Neural cell (in vitro differentiated cells): Measurements from ENCODE around the gene ERI2.

ENCODE experiments used
- EP300 ChIP-seq: fragments of 450-650 bp; conservative IDR thresholded peaks from 2 replicates; pipeline ENCODE4 v1.6.1; 2014; ENCODE audit warnings: antibody characterized with exemption, mild to moderate bottlenecking, moderate library complexity; ENCODE audit not compliant: poor library complexity, severe bottlenecking
- EZH2 ChIP-seq: fragments of 200-600, 300-800 bp; shearing (Covaris generic), sonication (generic); IDR thresholded peaks from 2 replicates; pipeline ENCODE4 v1.6.1; 2014; ENCODE audit warnings: antibody characterized with exemption, low read length, borderline replicate concordance, mild to moderate bottlenecking; ENCODE audit not compliant: insufficient read depth, poor library complexity, severe bottlenecking
- POLR2AphosphoS5 ChIP-seq: IDR thresholded peaks from 2 replicates; pipeline ENCODE4 v1.6.1; 2012
- RAD21 ChIP-seq: fragments of 450-650 bp; conservative IDR thresholded peaks from 2 replicates; pipeline ENCODE4 v1.6.1; 2014; ENCODE audit warnings: antibody characterized with exemption, mild to moderate bottlenecking, moderate library complexity
- SMC3 ChIP-seq: fragments of 450-650 bp; conservative IDR thresholded peaks from 2 replicates; pipeline ENCODE4 v1.6.1; 2014; ENCODE audit warnings: antibody characterized with exemption, mild to moderate bottlenecking, moderate library complexity; ENCODE audit not compliant: poor library complexity
- TF ChIP-seq, protein P1 (sequence below): fragments of 450-650 bp; IDR thresholded peaks from 2 replicates; pipeline ENCODE4 v1.5.1; 2014; ENCODE audit warnings: antibody characterized with exemption, mild to moderate bottlenecking, moderate library complexity; ENCODE audit not compliant: poor library complexity, severe bottlenecking
- TF ChIP-seq, protein P2 (sequence below): IDR thresholded peaks from 2 replicates; pipeline ENCODE4 v1.6.1; 2012; ENCODE audit warnings: borderline replicate concordance

DNA sequence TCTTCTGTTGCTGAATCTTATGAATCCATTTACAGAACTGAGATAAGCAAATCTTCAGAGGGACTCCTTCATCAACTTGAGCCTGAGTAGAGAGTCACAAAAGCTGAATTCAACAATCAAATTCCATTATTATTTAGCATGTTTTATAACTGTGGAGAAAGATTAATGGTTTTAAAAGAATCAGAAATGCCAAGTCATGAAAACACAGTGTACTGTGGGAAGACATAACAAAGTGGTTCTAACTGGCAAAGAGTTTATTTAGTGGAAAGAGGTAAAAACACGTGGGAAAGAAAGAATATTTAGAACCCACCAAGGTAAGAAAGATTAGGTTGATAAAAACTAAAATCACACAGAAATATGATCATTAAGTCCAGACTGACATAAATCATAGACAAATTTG, 5.0 kb downstream of the ERI2 start:
- TF ChIP-seq, protein P1, sequence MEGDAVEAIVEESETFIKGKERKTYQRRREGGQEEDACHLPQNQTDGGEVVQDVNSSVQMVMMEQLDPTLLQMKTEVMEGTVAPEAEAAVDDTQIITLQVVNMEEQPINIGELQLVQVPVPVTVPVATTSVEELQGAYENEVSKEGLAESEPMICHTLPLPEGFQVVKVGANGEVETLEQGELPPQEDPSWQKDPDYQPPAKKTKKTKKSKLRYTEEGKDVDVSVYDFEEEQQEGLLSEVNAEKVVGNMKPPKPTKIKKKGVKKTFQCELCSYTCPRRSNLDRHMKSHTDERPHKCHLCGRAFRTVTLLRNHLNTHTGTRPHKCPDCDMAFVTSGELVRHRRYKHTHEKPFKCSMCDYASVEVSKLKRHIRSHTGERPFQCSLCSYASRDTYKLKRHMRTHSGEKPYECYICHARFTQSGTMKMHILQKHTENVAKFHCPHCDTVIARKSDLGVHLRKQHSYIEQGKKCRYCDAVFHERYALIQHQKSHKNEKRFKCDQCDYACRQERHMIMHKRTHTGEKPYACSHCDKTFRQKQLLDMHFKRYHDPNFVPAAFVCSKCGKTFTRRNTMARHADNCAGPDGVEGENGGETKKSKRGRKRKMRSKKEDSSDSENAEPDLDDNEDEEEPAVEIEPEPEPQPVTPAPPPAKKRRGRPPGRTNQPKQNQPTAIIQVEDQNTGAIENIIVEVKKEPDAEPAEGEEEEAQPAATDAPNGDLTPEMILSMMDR: no peak
- TF ChIP-seq POLR2AphosphoS5 (no peak), SMC3 (no peak), EZH2 (no peak), RAD21 (no peak), EP300 (no peak)
- TF ChIP-seq, protein P2, sequence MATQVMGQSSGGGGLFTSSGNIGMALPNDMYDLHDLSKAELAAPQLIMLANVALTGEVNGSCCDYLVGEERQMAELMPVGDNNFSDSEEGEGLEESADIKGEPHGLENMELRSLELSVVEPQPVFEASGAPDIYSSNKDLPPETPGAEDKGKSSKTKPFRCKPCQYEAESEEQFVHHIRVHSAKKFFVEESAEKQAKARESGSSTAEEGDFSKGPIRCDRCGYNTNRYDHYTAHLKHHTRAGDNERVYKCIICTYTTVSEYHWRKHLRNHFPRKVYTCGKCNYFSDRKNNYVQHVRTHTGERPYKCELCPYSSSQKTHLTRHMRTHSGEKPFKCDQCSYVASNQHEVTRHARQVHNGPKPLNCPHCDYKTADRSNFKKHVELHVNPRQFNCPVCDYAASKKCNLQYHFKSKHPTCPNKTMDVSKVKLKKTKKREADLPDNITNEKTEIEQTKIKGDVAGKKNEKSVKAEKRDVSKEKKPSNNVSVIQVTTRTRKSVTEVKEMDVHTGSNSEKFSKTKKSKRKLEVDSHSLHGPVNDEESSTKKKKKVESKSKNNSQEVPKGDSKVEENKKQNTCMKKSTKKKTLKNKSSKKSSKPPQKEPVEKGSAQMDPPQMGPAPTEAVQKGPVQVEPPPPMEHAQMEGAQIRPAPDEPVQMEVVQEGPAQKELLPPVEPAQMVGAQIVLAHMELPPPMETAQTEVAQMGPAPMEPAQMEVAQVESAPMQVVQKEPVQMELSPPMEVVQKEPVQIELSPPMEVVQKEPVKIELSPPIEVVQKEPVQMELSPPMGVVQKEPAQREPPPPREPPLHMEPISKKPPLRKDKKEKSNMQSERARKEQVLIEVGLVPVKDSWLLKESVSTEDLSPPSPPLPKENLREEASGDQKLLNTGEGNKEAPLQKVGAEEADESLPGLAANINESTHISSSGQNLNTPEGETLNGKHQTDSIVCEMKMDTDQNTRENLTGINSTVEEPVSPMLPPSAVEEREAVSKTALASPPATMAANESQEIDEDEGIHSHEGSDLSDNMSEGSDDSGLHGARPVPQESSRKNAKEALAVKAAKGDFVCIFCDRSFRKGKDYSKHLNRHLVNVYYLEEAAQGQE: no peak
